GM12878 (cell line): Measurements from ENCODE around the gene LMX1B. TPM values are rescaled to one million over a fixed set of nuclear protein-coding genes. Genes with fewer than 3 reads are reported as not detected.

Experiments used
- ATAC-seq: fragments of 200-7000 bp; cut with Tn5 transposase; 3 replicates; pipeline ENCODE4 v1.9.1; 2020; ENCODE audit warnings: mild to moderate bottlenecking, moderate library complexity
- BruUV-seq: library from RNA; stranded (reverse); fragments of 400-500 nt; replicated peaks from 2 replicates; lab custom pipeline; 2021; lab: Mats Ljungman, UMichigan
- CTCF ChIA-PET: fragments of 300-600 bp; sonication (Branson Sonifier 250); formaldehyde crosslinking; extraction: SDS; loops from one replicate; lab custom pipeline; 2021; ENCODE audit warnings: inconsistent platforms; lab: Yijun Ruan, JAX
- POLR2A ChIA-PET: fragments of 350-600 bp; formaldehyde crosslinking; extraction: SDS; loops from one replicate; lab custom pipeline; 2021; ENCODE audit warnings: inconsistent platforms; lab: Charles Lee
- RAD21 ChIA-PET: fragments of 300-600 bp; sonication (Branson Sonifier 250); formaldehyde crosslinking; loops from one replicate; lab custom pipeline; 2023; ENCODE audit warnings: antibody characterized with exemption; ENCODE audit not compliant: unreplicated experiment; lab: Charles Lee
- SMC1A ChIA-PET: fragments of 300-600 bp; sonication (Branson Sonifier 250); formaldehyde crosslinking; loops from one replicate; lab custom pipeline; 2023; ENCODE audit not compliant: unreplicated experiment, uncharacterized antibody; lab: Charles Lee
- DNase-seq: peaks from one replicate; pipeline ENCODE4 v3.0.0-alpha.2; 2011; ENCODE audit warnings: low read depth, low spot score
- FAIRE-seq: peaks from 3 replicates; lab custom pipeline; 2011; peaks lifted over from hg19 to GRCh38; lab: Jason Lieb, UNC
- H2AFZ ChIP-seq: 2 replicates; pipeline ENCODE4 v1.6.0; 2011; ENCODE audit warnings: low read depth, low read length, control low read depth; ENCODE audit not compliant: control insufficient read depth
- H3K27ac ChIP-seq: 2 replicates; pipeline ENCODE4 v1.5.1; 2011; ENCODE audit warnings: control low read depth; ENCODE audit not compliant: control insufficient read depth, insufficient read depth
- H3K27me3 ChIP-seq, 2 experiments: replicated peaks in 1 of 2; 2 replicates each; pipeline versions ENCODE4 v1.6.0 to v1.6.1; 2011; ENCODE audit warnings: low read length in 1 of 2; ENCODE audit not compliant: control insufficient read depth in 2 of 2, insufficient read depth in 2 of 2
- H3K36me3 ChIP-seq, 2 experiments: 2 replicates each; pipeline ENCODE4 v1.5.1; 2011; ENCODE audit warnings: low read length in 1 of 2; ENCODE audit not compliant: control insufficient read depth in 2 of 2, insufficient read depth in 2 of 2
- H3K4me1 ChIP-seq: 2 replicates; pipeline ENCODE4 v1.6.1; 2011; ENCODE audit warnings: mild to moderate bottlenecking, low read length, moderate library complexity, mixed read lengths; ENCODE audit not compliant: control insufficient read depth, insufficient read depth
- H3K4me2 ChIP-seq: 2 replicates; pipeline ENCODE4 v1.6.0; 2011; ENCODE audit warnings: control low read depth; ENCODE audit not compliant: control insufficient read depth, insufficient read depth
- H3K4me3 ChIP-seq: fragments of 200-600 bp; sonication (generic); 2 replicates; pipeline ENCODE4 v1.5.1; 2016
- H3K79me2 ChIP-seq: 2 replicates; pipeline ENCODE4 v1.6.0; 2011; ENCODE audit warnings: low read length; ENCODE audit not compliant: control insufficient read depth, insufficient read depth
- H3K9ac ChIP-seq: 2 replicates; pipeline ENCODE4 v1.8.0; 2011; ENCODE audit warnings: low read length, control low read depth, mixed read lengths; ENCODE audit not compliant: control insufficient read depth, insufficient read depth
- H3K9me3 ChIP-seq: replicated peaks from 3 replicates; pipeline ENCODE4 v1.5.1; 2011; ENCODE audit warnings: mild to moderate bottlenecking, low read length; ENCODE audit not compliant: control insufficient read depth, insufficient read depth
- H4K20me1 ChIP-seq: 2 replicates; pipeline ENCODE4 v1.6.0; 2011; ENCODE audit not compliant: control insufficient read depth, insufficient read depth
- ATF7 ChIP-seq: fragments of 450-650 bp; IDR thresholded peaks from 2 replicates; pipeline ENCODE4 v1.6.1; 2016; ENCODE audit warnings: low read depth, mild to moderate bottlenecking
- CREB1 ChIP-seq: IDR thresholded peaks from 2 replicates; pipeline ENCODE4 v1.6.1; 2012; ENCODE audit warnings: low read depth, mild to moderate bottlenecking, inconsistent platforms
- MAX ChIP-seq: IDR thresholded peaks from 2 replicates; pipeline ENCODE4 v1.6.1; 2012; ENCODE audit warnings: low read depth, low read length, improper control_type of control experiment
- REST ChIP-seq: IDR thresholded peaks from 2 replicates; pipeline ENCODE4 v1.6.1; 2012; ENCODE audit warnings: mild to moderate bottlenecking, low read depth, low read length
- SP1 ChIP-seq: IDR thresholded peaks from one replicate; pipeline ENCODE4 v1.6.1; 2011; ENCODE audit warnings: low read depth, low read length
- WGBS: methylation state at CpG from one replicate; pipeline ENCODE4 v1.1.6; 2016; ENCODE audit warnings: low lambda C conversion rate; ENCODE audit not compliant: insufficient replicate concordance, insufficient coverage; ENCODE audit errors: missing lambda C conversion rate; 5-methylcytosine and 5-hydroxymethylcytosine counted together
- in situ Hi-C: fragments of 300-500 bp; cut with MboI; formaldehyde crosslinking; loops from 9 replicates; pipeline ENCODE4 v1.14.3; 2018; ENCODE audit warnings: mixed read lengths
- intact Hi-C: fragments of 100-400 bp; cut with micrococcal nuclease; formaldehyde crosslinking; loops from one replicate; pipeline ENCODE4 v1.14.2; 2022; ENCODE audit not compliant: unreplicated experiment
- polyA plus RNA-seq, 11 experiments: library from polyadenylated mRNA; depleted of rRNA in 4 of 11; unstranded in 6 of 11; stranded (reverse) in 5 of 11; fragments of >200 nt; fragmentation: Nextera tagmentation in 4 of 11; fragmentation: Illumina TruSeq in 1 of 11; extraction: Ambion mirVana in 4 of 11; extraction: Trizol in 1 of 11; gene quantifications; 1 replicate in 1 of 11; 2 replicates in 10 of 11; pipeline versions ENCODE4 v1.2.1 to v1.2.3, GENCODE V29; 2011 to 2016; ENCODE audit warnings: inconsistent platforms in 2 of 11, missing spikeins in 2 of 11, low read depth in 1 of 11
- total RNA-seq, 4 experiments: library from RNA; depleted of rRNA in 3 of 4; stranded (reverse); fragments of >200 nt in 3 of 4; fragmentation: Illumina TruSeq in 1 of 4; extraction: Trizol in 1 of 4; gene quantifications; 2 replicates each; pipeline versions ENCODE4 v1.2.1 to v1.2.3, GENCODE V29; 2013 to 2021

Gene LMX1B
- total and polyA plus RNA-seq, 10 of the 15 experiments (the other 5 are each of a cell fraction or from before 2014, with no cell fraction given), result not detected

GRCh38 chr9:126696401-126697145 lies 82.8 kb downstream of the LMX1B start:
- Histone ChIP-seq H3K9ac (no peak overlapping the region), H4K20me1 (no peaks in the 10 kb centered on the region), H3K79me2 (no peaks in the 10 kb centered on the region), H3K27me3 (peaks cover 0 to 5% of the 10 kb centered on the region in 2 experiments; a peak in 3 of 4 replicates), H3K4me1 (no peaks in the 10 kb centered on the region), H3K4me3 (no peak overlapping the region), H2AFZ (no peak overlapping the region), H3K4me2 (no peak overlapping the region), H3K36me3 (no peaks in the 10 kb centered on the region), H3K27ac (no peak overlapping the region), H3K9me3 (no peaks in the 10 kb centered on the region)
- ATAC-seq, result no peak
- in situ Hi-C loops, result no loop called here
- no peak for FAIRE-seq
- RAD21 ChIA-PET, result no interaction called here
- BruUV-seq, result no TSS peak
- DNase-seq, result no peak
- WGBS, result 25% methylated on average over 26 of the region's 27 CpGs
- SMC1A ChIA-PET, result no interaction called here
- POLR2A ChIA-PET, result no interaction called here
- intact Hi-C loops, result no loop called here
- CTCF ChIA-PET, result interaction anchor here (1.9 to 2.2 kb wide), 2 partner anchors 10 to 85 kb away, joined by 7 to 9 read pairs; no protein-coding TSS in a partner anchor
- TF ChIP-seq SP1 (no peak), CREB1 (no peak), ATF7 (no peak), MAX (no peak), REST (no peak)
